PC-9 (cell line): Measurements from ENCODE around the gene EYS.

Experiments used
- CTCF ChIP-seq: fragments of 200-600 bp; sonication (generic); conservative IDR thresholded peaks from 2 replicates; pipeline ENCODE4 v1.6.1; 2017; ENCODE audit warnings: mixed run types, antibody characterized with exemption, mild to moderate bottlenecking, moderate library complexity
- EZH2 ChIP-seq: fragments of 200-600 bp; sonication (generic); IDR thresholded peaks from 2 replicates; pipeline ENCODE4 v1.8.0; 2017; ENCODE audit warnings: antibody characterized with exemption, low read depth

GRCh38 chr6:64547594-64548268, 1159.3 kb downstream of the EYS start:
- TF ChIP-seq CTCF: no peak
- TF ChIP-seq EZH2: no peak
